GM19438 (cell line): Measurements from ENCODE around the gene PCARE.

Experiments
- ATAC-seq: cut with Tn5 transposase; IDR thresholded peaks from one replicate; pipeline ENCODE4 v1.9.1; 2021; ENCODE audit warnings: low read depth; ENCODE audit not compliant: unreplicated experiment

The PCARE gene

DNA sequence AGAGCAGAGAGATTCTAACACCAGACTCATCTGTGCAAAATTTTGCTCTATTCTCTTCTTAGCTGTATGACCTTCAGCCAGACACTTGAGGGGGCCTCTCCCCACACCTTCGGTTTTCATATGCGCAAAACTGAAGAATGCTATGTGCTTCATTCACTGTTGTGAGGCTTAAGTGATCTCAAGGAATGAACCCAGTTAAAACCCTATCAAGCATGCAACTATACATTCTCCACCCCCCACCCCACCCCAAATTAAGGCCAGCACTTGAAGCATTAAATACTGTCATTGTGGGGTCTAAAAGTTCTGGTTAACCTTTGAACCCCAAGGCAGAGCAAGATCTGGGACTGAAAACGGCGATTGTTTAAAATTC lies 10.0 kb downstream of the PCARE start:
- no peak for ATAC-seq

- no peak for ATAC-seq
These were observed 10.5 kb downstream of the PCARE start for GRCh38 chr2:29063646-29064345.

DNA sequence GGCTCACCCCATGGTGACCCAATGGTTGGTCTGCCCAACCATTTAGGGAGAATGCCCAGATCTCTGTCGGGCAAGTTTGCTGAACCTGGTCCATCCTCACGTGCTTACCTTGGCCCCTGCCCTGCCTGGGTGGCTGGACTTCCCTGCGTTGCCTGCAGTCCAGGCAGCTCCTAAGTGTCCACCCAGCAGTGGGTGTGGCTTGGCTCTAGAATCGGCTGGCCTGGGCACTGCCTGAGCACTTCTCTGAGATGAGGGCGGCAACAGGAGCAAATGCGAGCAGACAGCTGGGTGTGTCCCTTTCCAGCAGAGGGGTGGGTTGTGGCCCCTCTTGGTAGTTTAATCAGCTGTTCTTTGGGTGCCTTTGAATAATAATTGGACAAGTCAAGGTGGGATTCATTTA lies 11.3 kb downstream of the PCARE start:
- ATAC-seq: no peak

DNA sequence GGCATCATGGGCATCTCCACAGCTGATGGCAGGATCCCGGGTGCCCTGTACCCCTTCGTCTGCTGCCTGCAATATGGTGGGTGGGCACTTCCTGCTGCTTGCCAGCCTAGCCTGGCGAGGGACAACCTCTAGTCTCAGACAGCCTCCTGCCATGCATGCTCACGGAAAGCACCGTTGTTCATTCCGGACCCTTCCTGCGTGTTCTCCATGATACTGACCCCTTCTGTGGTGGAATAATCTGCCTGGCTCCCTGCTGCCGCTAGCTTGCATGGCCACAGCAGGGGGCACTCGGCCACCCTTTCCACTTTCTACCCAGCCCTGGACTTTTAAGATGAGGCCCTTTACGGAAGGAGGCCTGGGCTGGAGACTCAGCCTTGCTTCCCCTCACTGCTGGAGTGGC lies 12.0 kb downstream of the PCARE start:
- ATAC-seq: no peak

DNA sequence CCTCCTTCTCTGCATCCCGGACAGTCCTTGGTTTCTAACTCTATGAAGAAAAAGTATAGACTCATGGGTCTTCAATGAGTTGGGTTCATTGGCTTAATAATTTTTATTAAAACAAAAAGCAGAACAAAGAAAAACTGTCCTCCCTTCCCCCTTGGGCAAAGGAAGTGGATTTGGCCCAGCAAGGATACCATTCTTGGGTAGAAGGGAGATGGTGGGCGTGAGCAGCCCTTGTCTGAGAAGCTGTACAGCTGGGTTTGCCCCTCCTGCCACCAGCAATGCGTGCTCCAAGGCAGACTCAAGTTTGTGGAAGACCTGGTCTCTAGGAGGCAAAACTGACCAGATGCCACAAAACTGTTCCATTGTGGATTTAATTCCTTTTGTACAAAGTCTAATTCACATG lies 12.7 kb downstream of the PCARE start:
- ATAC-seq: no peak

GRCh38 chr2:29061176-29061575 lies 13.1 kb downstream of the PCARE start:
- ATAC-seq: no peak

- ATAC-seq: no peak
These were observed 13.9 kb downstream of the PCARE start for GRCh38 chr2:29060441-29060840.

DNA sequence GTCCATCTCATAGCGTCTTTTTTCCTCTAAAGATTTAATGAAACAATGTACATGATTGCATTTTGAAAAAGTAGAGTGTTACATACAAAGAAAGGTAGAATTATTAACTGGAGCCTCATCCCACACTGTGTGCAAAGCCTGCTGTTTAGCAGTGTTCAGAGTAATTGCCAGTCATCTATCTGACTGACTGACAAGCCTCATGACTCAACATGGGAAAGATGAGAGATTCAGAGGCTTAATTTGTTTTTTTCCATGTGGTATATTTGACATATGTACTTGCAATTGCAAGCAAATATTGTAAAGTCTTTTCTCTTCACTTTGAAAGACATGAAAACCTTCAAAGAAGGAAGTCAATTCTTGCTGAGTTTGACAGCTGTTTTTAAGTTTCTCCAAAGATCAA lies 14.7 kb downstream of the PCARE start:
- ATAC-seq: no peak

DNA sequence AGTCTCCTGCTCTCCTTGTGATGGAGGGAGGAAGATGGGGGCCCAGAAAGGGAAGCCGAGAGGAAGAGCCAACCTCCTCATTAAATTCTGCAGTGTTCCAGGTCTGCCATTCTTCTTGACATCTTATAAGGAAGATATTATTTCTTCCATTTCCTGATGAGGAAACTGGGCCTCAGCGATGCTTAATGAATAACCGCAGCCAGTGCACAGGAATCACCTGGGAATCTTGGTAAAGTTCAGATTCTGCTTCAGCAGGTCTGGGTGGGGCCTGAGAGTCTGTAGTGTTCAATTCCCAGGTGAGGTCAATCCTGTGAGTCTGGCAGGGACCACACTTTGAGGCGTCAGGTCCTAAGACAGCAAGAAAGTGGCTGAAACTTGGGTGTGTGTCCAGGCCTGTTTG lies 17.3 kb downstream of the PCARE start:
- no peak for ATAC-seq

GRCh38 chr2:29056452-29056851 lies 17.9 kb downstream of the PCARE start:
- ATAC-seq: no peak

DNA sequence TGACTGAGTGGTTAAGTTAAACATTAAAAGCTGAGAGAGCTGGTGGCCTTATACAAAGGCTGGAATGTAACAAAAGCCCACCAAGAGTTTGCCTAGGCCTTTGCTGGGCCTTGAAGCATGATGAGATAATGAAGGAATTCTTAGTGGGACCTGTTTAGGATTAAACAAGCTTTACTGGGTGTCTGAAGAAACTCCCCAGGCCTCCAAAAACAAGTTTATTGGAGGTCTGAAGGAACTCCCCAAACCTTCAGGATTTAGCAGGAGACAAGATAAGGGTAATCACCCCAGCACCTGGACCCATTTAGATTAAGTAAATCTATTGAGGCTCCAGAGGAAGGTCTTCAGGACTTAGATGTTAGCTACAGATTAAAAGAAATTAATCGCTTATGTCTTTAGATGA lies 18.7 kb downstream of the PCARE start:
- ATAC-seq: no peak

DNA sequence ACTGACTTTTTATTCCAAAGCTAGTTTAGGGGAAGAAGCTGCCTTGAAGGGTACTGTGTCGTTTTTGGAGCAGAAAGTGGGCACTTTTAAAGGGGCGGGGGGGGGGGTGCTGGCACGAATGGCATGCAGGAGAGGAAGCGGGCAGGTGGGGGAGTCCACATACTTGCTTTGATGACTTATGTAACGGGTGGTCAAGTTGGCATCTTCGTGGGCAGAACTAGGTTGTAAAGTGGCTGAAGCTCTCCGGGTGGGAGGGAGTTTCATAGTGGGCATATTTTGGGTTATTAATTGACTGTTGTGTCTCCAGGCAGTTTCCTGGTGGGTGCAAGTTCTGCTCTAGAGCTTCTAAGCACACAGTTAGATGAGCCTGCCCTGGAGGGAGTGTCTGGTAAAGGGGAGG lies 19.9 kb downstream of the PCARE start:
- ATAC-seq: no peak

GRCh38 chr2:29053670-29054400 lies 20.5 kb downstream of the PCARE start:
- ATAC-seq: no peak

GRCh38 chr2:29053223-29053622 lies 21.1 kb downstream of the PCARE start:
- ATAC-seq: no peak

DNA sequence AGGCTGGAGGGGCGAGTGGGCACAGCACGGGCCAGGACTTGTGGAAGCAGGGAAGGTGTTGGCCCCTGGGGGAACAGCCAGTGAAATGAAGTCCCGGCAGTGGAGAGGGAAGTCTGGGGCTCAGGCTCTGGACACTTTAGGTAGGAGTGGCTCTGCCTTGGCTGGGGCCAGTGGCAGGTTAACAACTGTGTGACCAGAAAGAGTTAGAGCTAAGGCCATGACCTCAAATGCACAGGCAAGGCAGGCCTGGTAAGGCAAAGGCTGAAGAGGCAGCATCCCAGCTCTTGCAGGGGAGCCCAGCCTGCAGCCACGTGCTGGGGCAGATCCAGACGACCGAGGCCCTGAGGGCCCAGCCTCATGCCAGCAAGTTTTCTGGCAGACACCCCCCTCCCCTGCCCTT lies 21.5 kb downstream of the PCARE start:
- no peak for ATAC-seq

- no peak for ATAC-seq
These were observed 22.6 kb downstream of the PCARE start for GRCh38 chr2:29051730-29052129.

DNA sequence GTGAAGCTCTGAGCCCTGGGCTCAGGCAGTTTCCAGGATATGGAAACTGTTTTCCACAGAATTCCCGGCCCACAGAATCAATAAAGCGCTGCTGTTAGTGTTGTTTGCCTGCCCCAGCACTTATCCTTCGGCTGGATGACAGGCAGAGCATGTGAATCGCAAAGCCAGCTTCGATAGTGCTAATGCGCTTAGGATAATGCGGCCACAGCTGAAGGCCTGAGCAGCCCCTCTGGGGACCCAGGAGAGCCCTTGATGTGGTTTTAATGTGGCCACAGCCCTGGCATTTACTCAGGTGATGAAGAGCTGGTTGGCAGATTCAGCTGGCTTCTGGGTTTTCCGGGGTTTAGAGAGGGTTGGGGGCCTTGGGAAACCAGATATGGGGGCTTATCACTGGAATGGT lies 23.7 kb downstream of the PCARE start:
- no peak for ATAC-seq

- ATAC-seq: no peak
These were observed 27.1 kb downstream of the PCARE start for GRCh38 chr2:29047083-29047845.

DNA sequence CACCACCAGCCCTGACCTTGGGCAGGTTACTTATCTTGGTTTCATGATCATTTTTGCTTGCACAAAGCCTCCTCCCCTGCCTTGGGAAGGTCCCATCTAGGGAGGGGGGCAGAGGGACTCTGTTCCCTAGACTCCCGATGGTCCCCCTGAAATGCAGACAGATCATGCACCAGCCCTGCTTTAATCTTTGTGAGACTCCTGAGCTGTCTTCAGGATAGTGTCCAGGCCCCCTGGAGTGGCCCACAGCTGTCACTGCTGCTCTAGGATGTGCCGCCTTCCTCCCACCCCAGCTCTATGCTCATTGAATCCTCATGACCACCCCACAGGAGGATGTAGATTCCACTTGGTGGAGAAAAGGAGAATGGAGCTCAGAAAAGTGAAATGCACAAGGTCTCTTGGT lies 28.0 kb downstream of the PCARE start:
- ATAC-seq: no peak

GRCh38 chr2:29044459-29044858 lies 29.9 kb downstream of the PCARE start:
- ATAC-seq: no peak

- no peak for ATAC-seq
These were observed 31.7 kb downstream of the PCARE start for GRCh38 chr2:29042561-29043075.
